ENCODE results near the gene SLC4A5. TPM values are rescaled to one million over a fixed set of nuclear protein-coding genes. Genes with fewer than 3 reads are reported as not detected.
A peak's percentile ranks its signal among the peaks of the same experiment; 100 is the strongest.

Gene SLC4A5
- total and polyA plus RNA-seq, 2 of the 8 experiments (the other 6 are each of a cell fraction or from before 2014, with no cell fraction given): 0.42 to 0.52 TPM

GRCh38 chr2:74328573-74328972 lies 14.6 kb downstream of the SLC4A5 start:
- no peak overlapping the region for H4K5ac ChIP-seq (ENCODE audit: insufficient read length, low read depth, low read length)
- H3K23ac ChIP-seq (ENCODE audit: insufficient read length): no peak overlapping the region
- H2BK120ac ChIP-seq (replicated peaks; ENCODE audit: low read depth, low read length): no peak overlapping the region
- H4K91ac ChIP-seq (replicated peaks; ENCODE audit: insufficient read length, low read length): no peak overlapping the region
- H3K4me1 ChIP-seq (replicated peaks in 1 of 4; ENCODE audit: control insufficient read depth in 3 of 4, insufficient read depth in 4 of 4, low read length in 3 of 4): peaks cover 0 to 4% (median 0%) of the 10 kb centered on the region in 4 experiments; a peak in 2 of 7 replicates
- no peaks in the 10 kb centered on the region for H3K79me2 ChIP-seq (ENCODE audit: control insufficient read depth in 1 of 2, insufficient read depth in 2 of 2, low read length in 2 of 2)
- H3K79me1 ChIP-seq (ENCODE audit: low read depth, low read length): no peaks in the 10 kb centered on the region
- no peak overlapping the region for H3K4ac ChIP-seq (replicated peaks; ENCODE audit: insufficient read length, low read depth, low read length)
- H2AK5ac ChIP-seq (ENCODE audit: low read depth, low read length): no peak overlapping the region
- peaks cover 20% of the 10 kb centered on the region; the same call in 1 of the 2 replicates for H3K23me2 ChIP-seq (ENCODE audit: low read depth, low read length)
- H2BK12ac ChIP-seq (ENCODE audit: low read depth, low read length): no peak overlapping the region
- WGBS, 2 experiments (ENCODE audit: extremely low coverage in 1 of 2, insufficient coverage in 1 of 2, insufficient read length in 1 of 2, insufficient replicate concordance in 2 of 2, low coverage in 1 of 2, low lambda C conversion rate in 2 of 2, missing lambda C conversion rate in 1 of 2): 90% methylated on average over 2 of the region's 2 CpGs; no CpG with 5 or more reads in 1 of the 2 experiments
- no peak overlapping the region for H2AFZ ChIP-seq (ENCODE audit: low read length)
- no peak overlapping the region for H3K4me2 ChIP-seq (ENCODE audit: insufficient read depth in 1 of 2, low read depth in 2 of 2, low read length in 2 of 2)
- no peak overlapping the region for H3K27ac ChIP-seq (ENCODE audit: low read depth, low read length)
- no peak overlapping the region for H2BK15ac ChIP-seq (ENCODE audit: low read length)
- no peak overlapping the region for H2BK20ac ChIP-seq (ENCODE audit: low read length)
- no peaks in the 10 kb centered on the region; a peak in 1 of 7 replicates for H3K27me3 ChIP-seq (replicated peaks in 1 of 4; ENCODE audit: control insufficient read depth in 3 of 4, extremely low read depth in 1 of 4, insufficient read depth in 3 of 4, low read length in 3 of 4)
- DNase-seq (ENCODE audit: low read depth in 1 of 2, low spot score in 2 of 2) (peak in 1 of 2 experiments; percentile 13), FAIRE-seq (no peak)
- TF ChIP-seq JUND (IDR thresholded peaks at IDR 0.05; ENCODE audit: low read length) (no peak), SIX5 (IDR thresholded peaks at IDR 0.05; ENCODE audit: low read depth, low read length) (no peak), SP1 (IDR thresholded peaks at IDR 0.05; ENCODE audit: low read depth, low read length) (no peak)
- H3K9me3 ChIP-seq (ENCODE audit: insufficient read depth in 2 of 2, low read depth in 1 of 2, low read length in 1 of 2): no peaks in the 10 kb centered on the region
- no peak overlapping the region for H3K14ac ChIP-seq (ENCODE audit: insufficient read length)
- H3K18ac ChIP-seq (ENCODE audit: extremely low read depth, low read length): no peak overlapping the region
- H3K56ac ChIP-seq (replicated peaks; ENCODE audit: insufficient read length, low read depth, low read length): no peak overlapping the region
- no peaks in the 10 kb centered on the region; a peak in 2 of 8 replicates for H3K36me3 ChIP-seq (ENCODE audit: control insufficient read depth in 2 of 4, insufficient read depth in 4 of 4, low read length in 3 of 4)
- CTCF ChIA-PET (ENCODE audit: partially characterized antibody): interaction anchor here (0.8 to 1.7 kb wide), 4 partner anchors 24 to 72 kb away, joined by 3 to 4 read pairs (median 4); no protein-coding TSS in a partner anchor
- no peak overlapping the region for H4K8ac ChIP-seq (ENCODE audit: extremely low read depth, insufficient read depth, low read length)
- peaks cover 0 to 2% of the 10 kb centered on the region in 2 experiments for H4K20me1 ChIP-seq (replicated peaks in 1 of 2; ENCODE audit: control insufficient read depth in 1 of 2, insufficient read depth in 2 of 2, low read length in 2 of 2)
- no peak overlapping the region for H2BK5ac ChIP-seq (ENCODE audit: low read depth, low read length)
- no peak overlapping the region for H3K9ac ChIP-seq (replicated peaks in 1 of 4; ENCODE audit: extremely low read depth in 1 of 4, low read depth in 3 of 4, low read length in 3 of 4)
- POLR2A ChIA-PET (ENCODE audit: partially characterized antibody): interaction anchor here (1.5 kb wide), 1 partner anchor 12 kb away, joined by 7 read pairs; no protein-coding TSS in a partner anchor
- H3K4me3 ChIP-seq (ENCODE audit: extremely low read depth in 1 of 4, insufficient read depth in 2 of 4, low read depth in 3 of 4, low read length in 4 of 4): no peak overlapping the region

All from H1 (cell line).